GM12878 (cell line): ENCODE measurements around the gene HRH3. TPM values are rescaled to one million over a fixed set of nuclear protein-coding genes. Genes with fewer than 3 reads are reported as not detected.

ENCODE experiments used
- ATAC-seq: fragments of 200-7000 bp; cut with Tn5 transposase; 3 replicates; pipeline ENCODE4 v1.9.1; 2020; ENCODE audit warnings: mild to moderate bottlenecking, moderate library complexity
- BruUV-seq: library from RNA; stranded (reverse); fragments of 400-500 nt; replicated peaks from 2 replicates; lab custom pipeline; 2021; lab: Mats Ljungman, UMichigan
- CTCF ChIA-PET: fragments of 300-600 bp; sonication (Branson Sonifier 250); formaldehyde crosslinking; extraction: SDS; loops from one replicate; lab custom pipeline; 2021; ENCODE audit warnings: inconsistent platforms; lab: Yijun Ruan, JAX
- POLR2A ChIA-PET: fragments of 350-600 bp; formaldehyde crosslinking; extraction: SDS; loops from one replicate; lab custom pipeline; 2021; ENCODE audit warnings: inconsistent platforms; lab: Charles Lee
- RAD21 ChIA-PET: fragments of 300-600 bp; sonication (Branson Sonifier 250); formaldehyde crosslinking; loops from one replicate; lab custom pipeline; 2023; ENCODE audit warnings: antibody characterized with exemption; ENCODE audit not compliant: unreplicated experiment; lab: Charles Lee
- SMC1A ChIA-PET: fragments of 300-600 bp; sonication (Branson Sonifier 250); formaldehyde crosslinking; loops from one replicate; lab custom pipeline; 2023; ENCODE audit not compliant: unreplicated experiment, uncharacterized antibody; lab: Charles Lee
- DNase-seq: peaks from one replicate; pipeline ENCODE4 v3.0.0-alpha.2; 2011; ENCODE audit warnings: low read depth, low spot score
- FAIRE-seq: peaks from 3 replicates; lab custom pipeline; 2011; peaks lifted over from hg19 to GRCh38; lab: Jason Lieb, UNC
- H2AFZ ChIP-seq: 2 replicates; pipeline ENCODE4 v1.6.0; 2011; ENCODE audit warnings: low read depth, low read length, control low read depth; ENCODE audit not compliant: control insufficient read depth
- H3K27ac ChIP-seq: 2 replicates; pipeline ENCODE4 v1.5.1; 2011; ENCODE audit warnings: control low read depth; ENCODE audit not compliant: control insufficient read depth, insufficient read depth
- H3K27me3 ChIP-seq, 2 experiments: replicated peaks in 1 of 2; 2 replicates each; pipeline versions ENCODE4 v1.6.0 to v1.6.1; 2011; ENCODE audit warnings: low read length in 1 of 2; ENCODE audit not compliant: control insufficient read depth in 2 of 2, insufficient read depth in 2 of 2
- H3K36me3 ChIP-seq, 2 experiments: 2 replicates each; pipeline ENCODE4 v1.5.1; 2011; ENCODE audit warnings: low read length in 1 of 2; ENCODE audit not compliant: control insufficient read depth in 2 of 2, insufficient read depth in 2 of 2
- H3K4me1 ChIP-seq: 2 replicates; pipeline ENCODE4 v1.6.1; 2011; ENCODE audit warnings: mild to moderate bottlenecking, low read length, moderate library complexity, mixed read lengths; ENCODE audit not compliant: control insufficient read depth, insufficient read depth
- H3K4me2 ChIP-seq: 2 replicates; pipeline ENCODE4 v1.6.0; 2011; ENCODE audit warnings: control low read depth; ENCODE audit not compliant: control insufficient read depth, insufficient read depth
- H3K4me3 ChIP-seq: fragments of 200-600 bp; sonication (generic); 2 replicates; pipeline ENCODE4 v1.5.1; 2016
- H3K79me2 ChIP-seq: 2 replicates; pipeline ENCODE4 v1.6.0; 2011; ENCODE audit warnings: low read length; ENCODE audit not compliant: control insufficient read depth, insufficient read depth
- H3K9ac ChIP-seq: 2 replicates; pipeline ENCODE4 v1.8.0; 2011; ENCODE audit warnings: low read length, control low read depth, mixed read lengths; ENCODE audit not compliant: control insufficient read depth, insufficient read depth
- H3K9me3 ChIP-seq: replicated peaks from 3 replicates; pipeline ENCODE4 v1.5.1; 2011; ENCODE audit warnings: mild to moderate bottlenecking, low read length; ENCODE audit not compliant: control insufficient read depth, insufficient read depth
- H4K20me1 ChIP-seq: 2 replicates; pipeline ENCODE4 v1.6.0; 2011; ENCODE audit not compliant: control insufficient read depth, insufficient read depth
- ASH2L ChIP-seq: fragments of 300-600, 200-600 bp; sonication (generic); IDR thresholded peaks from 2 replicates; pipeline ENCODE4 v1.6.1; 2017; ENCODE audit warnings: low read depth, mild to moderate bottlenecking, borderline replicate concordance
- FOS ChIP-seq: IDR thresholded peaks from 3 replicates; pipeline ENCODE4 v1.6.1; 2011; ENCODE audit warnings: borderline replicate concordance; ENCODE audit not compliant: insufficient read length; ENCODE audit errors: extremely low read depth
- MEF2B ChIP-seq: fragments of 450-650 bp; IDR thresholded peaks from 2 replicates; pipeline ENCODE4 v1.6.1; 2018; ENCODE audit warnings: mild to moderate bottlenecking, moderate library complexity; ENCODE audit not compliant: partially characterized antibody, poor library complexity, severe bottlenecking
- NFXL1 ChIP-seq: fragments of 450-650 bp; IDR thresholded peaks from 2 replicates; pipeline ENCODE4 v1.6.1; 2017; ENCODE audit warnings: antibody characterized with exemption, mild to moderate bottlenecking, borderline replicate concordance
- NFYA ChIP-seq: IDR thresholded peaks from 2 replicates; pipeline ENCODE4 v1.6.1; 2011; ENCODE audit warnings: low read depth, mild to moderate bottlenecking, low read length, improper control_type of control experiment, borderline replicate concordance
- SMARCA5 ChIP-seq: fragments of 450-650 bp; IDR thresholded peaks from 2 replicates; pipeline ENCODE4 v1.6.1; 2017; ENCODE audit warnings: mild to moderate bottlenecking
- SMC3 ChIP-seq: IDR thresholded peaks from 2 replicates; pipeline ENCODE4 v1.6.1; 2011; ENCODE audit warnings: low read length, improper control_type of control experiment, borderline replicate concordance
- TCF7 ChIP-seq: IDR thresholded peaks from 2 replicates; pipeline ENCODE4 v1.6.1; 2014; ENCODE audit warnings: antibody characterized with exemption, borderline replicate concordance
- WRNIP1 ChIP-seq: IDR thresholded peaks from 2 replicates; pipeline ENCODE4 v1.6.1; 2011; ENCODE audit warnings: low read depth, low read length, improper control_type of control experiment, borderline replicate concordance
- ZZZ3 ChIP-seq: IDR thresholded peaks from 2 replicates; pipeline ENCODE4 v1.6.1; 2011; ENCODE audit warnings: low read depth; ENCODE audit not compliant: control insufficient read depth, insufficient read length
- WGBS: methylation state at CpG from one replicate; pipeline ENCODE4 v1.1.6; 2016; ENCODE audit warnings: low lambda C conversion rate; ENCODE audit not compliant: insufficient replicate concordance, insufficient coverage; ENCODE audit errors: missing lambda C conversion rate; 5-methylcytosine and 5-hydroxymethylcytosine counted together
- in situ Hi-C: fragments of 300-500 bp; cut with MboI; formaldehyde crosslinking; loops from 9 replicates; pipeline ENCODE4 v1.14.3; 2018; ENCODE audit warnings: mixed read lengths
- intact Hi-C: fragments of 100-400 bp; cut with micrococcal nuclease; formaldehyde crosslinking; loops from one replicate; pipeline ENCODE4 v1.14.2; 2022; ENCODE audit not compliant: unreplicated experiment
- polyA plus RNA-seq, 11 experiments: library from polyadenylated mRNA; depleted of rRNA in 4 of 11; unstranded in 6 of 11; stranded (reverse) in 5 of 11; fragments of >200 nt; fragmentation: Nextera tagmentation in 4 of 11; fragmentation: Illumina TruSeq in 1 of 11; extraction: Ambion mirVana in 4 of 11; extraction: Trizol in 1 of 11; gene quantifications; 1 replicate in 1 of 11; 2 replicates in 10 of 11; pipeline versions ENCODE4 v1.2.1 to v1.2.3, GENCODE V29; 2011 to 2016; ENCODE audit warnings: inconsistent platforms in 2 of 11, missing spikeins in 2 of 11, low read depth in 1 of 11
- total RNA-seq, 4 experiments: library from RNA; depleted of rRNA in 3 of 4; stranded (reverse); fragments of >200 nt in 3 of 4; fragmentation: Illumina TruSeq in 1 of 4; extraction: Trizol in 1 of 4; gene quantifications; 2 replicates each; pipeline versions ENCODE4 v1.2.1 to v1.2.3, GENCODE V29; 2013 to 2021
- TF ChIP-seq, protein P1 (sequence below): IDR thresholded peaks from 2 replicates; pipeline ENCODE4 v1.6.1; 2011; ENCODE audit warnings: low read depth, mild to moderate bottlenecking, low read length, moderate library complexity, borderline replicate concordance; ENCODE audit errors: extremely low read depth
- TF ChIP-seq, protein P2 (sequence below): IDR thresholded peaks from 2 replicates; pipeline ENCODE4 v1.6.1; 2012; ENCODE audit warnings: low read depth, low read length, improper control_type of control experiment
- TF ChIP-seq, protein P3 (sequence below): fragments of 450-650 bp; IDR thresholded peaks from 2 replicates; pipeline ENCODE4 v1.6.1; 2016; ENCODE audit warnings: mild to moderate bottlenecking
- TF ChIP-seq, protein P4 (sequence below): IDR thresholded peaks from 2 replicates; pipeline ENCODE4 v1.6.1; 2012; ENCODE audit warnings: mild to moderate bottlenecking, low read depth, low read length
- TF ChIP-seq, protein P5 (sequence below): IDR thresholded peaks from 2 replicates; pipeline ENCODE4 v1.6.1; 2011; ENCODE audit warnings: mild to moderate bottlenecking, low read depth, low read length, moderate library complexity; ENCODE audit not compliant: insufficient replicate concordance

HRH3 gene
- total and polyA plus RNA-seq, 10 of the 15 experiments (the other 5 are each of a cell fraction or from before 2014, with no cell fraction given), result not detected

DNA sequence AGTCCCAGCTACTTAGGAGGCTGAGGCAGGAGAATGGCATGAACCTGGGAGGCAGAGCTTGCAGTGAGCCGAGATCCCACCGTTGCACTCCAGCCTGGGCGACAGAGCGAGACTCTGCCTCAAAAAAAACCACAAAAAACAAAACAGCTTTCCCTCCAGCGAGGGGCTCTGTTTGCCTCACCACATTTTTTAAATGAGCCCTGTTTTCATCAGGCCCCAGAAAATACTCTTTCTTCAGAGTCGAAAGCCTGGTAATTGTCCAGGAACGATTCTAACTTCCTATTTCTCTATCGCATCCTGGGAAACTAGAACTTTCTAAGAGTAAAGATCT is 25.0 kb downstream of the HRH3 start (continued):
- TF ChIP-seq, protein P1, sequence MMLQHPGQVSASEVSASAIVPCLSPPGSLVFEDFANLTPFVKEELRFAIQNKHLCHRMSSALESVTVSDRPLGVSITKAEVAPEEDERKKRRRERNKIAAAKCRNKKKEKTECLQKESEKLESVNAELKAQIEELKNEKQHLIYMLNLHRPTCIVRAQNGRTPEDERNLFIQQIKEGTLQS, result no peak
- TF ChIP-seq, protein P2, sequence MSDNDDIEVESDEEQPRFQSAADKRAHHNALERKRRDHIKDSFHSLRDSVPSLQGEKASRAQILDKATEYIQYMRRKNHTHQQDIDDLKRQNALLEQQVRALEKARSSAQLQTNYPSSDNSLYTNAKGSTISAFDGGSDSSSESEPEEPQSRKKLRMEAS, result no peak
- TF ChIP-seq FOS (no peak), SMARCA5 (no peak), WRNIP1 (no peak)
- TF ChIP-seq, protein P3, sequence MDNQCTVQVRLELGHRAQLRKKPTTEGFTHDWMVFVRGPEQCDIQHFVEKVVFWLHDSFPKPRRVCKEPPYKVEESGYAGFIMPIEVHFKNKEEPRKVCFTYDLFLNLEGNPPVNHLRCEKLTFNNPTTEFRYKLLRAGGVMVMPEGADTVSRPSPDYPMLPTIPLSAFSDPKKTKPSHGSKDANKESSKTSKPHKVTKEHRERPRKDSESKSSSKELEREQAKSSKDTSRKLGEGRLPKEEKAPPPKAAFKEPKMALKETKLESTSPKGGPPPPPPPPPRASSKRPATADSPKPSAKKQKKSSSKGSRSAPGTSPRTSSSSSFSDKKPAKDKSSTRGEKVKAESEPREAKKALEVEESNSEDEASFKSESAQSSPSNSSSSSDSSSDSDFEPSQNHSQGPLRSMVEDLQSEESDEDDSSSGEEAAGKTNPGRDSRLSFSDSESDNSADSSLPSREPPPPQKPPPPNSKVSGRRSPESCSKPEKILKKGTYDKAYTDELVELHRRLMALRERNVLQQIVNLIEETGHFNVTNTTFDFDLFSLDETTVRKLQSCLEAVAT, result no peak

DNA sequence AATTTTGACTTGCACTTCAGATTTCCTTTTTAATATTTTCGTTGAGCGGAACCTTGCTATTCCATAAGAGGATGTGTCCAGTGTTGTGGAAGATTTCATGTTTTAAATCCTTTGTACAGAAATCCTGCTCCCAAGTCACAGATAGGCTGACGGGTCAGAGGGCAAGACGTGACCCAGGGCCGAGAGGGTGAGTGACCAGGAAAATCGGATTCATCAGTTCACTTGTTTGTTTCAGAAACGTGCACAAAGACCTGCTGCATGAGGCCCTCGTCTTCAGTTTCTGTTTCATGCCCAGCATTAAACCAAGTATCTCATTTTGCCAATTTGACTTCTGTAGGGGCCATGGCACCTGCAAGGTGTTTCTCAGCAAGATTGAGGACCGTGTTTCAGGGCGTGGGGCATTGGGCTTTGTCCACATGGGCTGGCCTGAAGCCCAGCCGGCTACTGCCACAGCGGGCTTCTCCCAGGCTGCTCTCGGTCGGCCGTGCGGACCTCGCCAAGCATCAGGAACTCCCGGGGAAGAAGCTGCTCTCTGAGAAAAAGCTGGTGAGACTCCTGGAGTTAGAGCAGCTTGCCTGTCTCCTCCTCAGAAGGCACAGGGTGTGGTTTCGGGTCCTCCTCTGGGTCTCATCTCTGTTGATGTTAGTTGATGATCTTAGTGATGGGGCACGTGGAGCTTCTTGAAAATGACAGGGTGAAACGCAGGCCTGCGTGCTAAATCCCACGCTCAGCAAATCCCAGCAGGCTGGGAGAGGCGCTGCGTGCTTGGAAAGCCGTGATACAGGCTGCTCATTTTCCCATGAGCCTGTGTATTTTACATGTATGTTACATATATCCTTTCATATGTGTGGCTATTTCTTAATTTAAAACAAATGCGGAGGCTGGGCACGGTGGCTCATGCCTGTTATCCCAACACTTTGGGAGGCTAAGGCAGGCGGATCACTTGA is 26.7 kb downstream of the HRH3 start:
- ATAC-seq, result no peak
- DNase-seq, result no peak
- Histone ChIP-seq H3K4me1 (peaks cover 5% of the 10 kb centered on the region; the same call in 1 of the 2 replicates), H3K27me3 (no peaks in the 10 kb centered on the region), H3K9me3 (no peaks in the 10 kb centered on the region), H3K4me3 (no peak overlapping the region), H3K4me2 (no peak overlapping the region), H3K9ac (no peak overlapping the region), H3K36me3 (peaks cover 7 to 13% of the 10 kb centered on the region in 2 experiments; a peak in 3 of 4 replicates), H3K79me2 (no peaks in the 10 kb centered on the region; the same call in 1 of the 2 replicates), H2AFZ (no peak overlapping the region), H4K20me1 (no peaks in the 10 kb centered on the region), H3K27ac (no peak overlapping the region)
- intact Hi-C loops (no loop called here), in situ Hi-C loops (no loop called here)
- FAIRE-seq, result no peak
- whole genome bisulfite sequencing, result 85% methylated on average over 29 of the region's 29 CpGs
- ChIA-PET CTCF (no interaction called here), RAD21 (no interaction called here), SMC1A (interaction anchor here (0.6 kb wide), 1 partner anchor 47 kb away, joined by 3 read pairs; no protein-coding TSS in a partner anchor), POLR2A (no interaction called here)
- no TSS peak for BruUV-seq
- TF ChIP-seq ZZZ3, result no peak
- TF ChIP-seq, protein P4, sequence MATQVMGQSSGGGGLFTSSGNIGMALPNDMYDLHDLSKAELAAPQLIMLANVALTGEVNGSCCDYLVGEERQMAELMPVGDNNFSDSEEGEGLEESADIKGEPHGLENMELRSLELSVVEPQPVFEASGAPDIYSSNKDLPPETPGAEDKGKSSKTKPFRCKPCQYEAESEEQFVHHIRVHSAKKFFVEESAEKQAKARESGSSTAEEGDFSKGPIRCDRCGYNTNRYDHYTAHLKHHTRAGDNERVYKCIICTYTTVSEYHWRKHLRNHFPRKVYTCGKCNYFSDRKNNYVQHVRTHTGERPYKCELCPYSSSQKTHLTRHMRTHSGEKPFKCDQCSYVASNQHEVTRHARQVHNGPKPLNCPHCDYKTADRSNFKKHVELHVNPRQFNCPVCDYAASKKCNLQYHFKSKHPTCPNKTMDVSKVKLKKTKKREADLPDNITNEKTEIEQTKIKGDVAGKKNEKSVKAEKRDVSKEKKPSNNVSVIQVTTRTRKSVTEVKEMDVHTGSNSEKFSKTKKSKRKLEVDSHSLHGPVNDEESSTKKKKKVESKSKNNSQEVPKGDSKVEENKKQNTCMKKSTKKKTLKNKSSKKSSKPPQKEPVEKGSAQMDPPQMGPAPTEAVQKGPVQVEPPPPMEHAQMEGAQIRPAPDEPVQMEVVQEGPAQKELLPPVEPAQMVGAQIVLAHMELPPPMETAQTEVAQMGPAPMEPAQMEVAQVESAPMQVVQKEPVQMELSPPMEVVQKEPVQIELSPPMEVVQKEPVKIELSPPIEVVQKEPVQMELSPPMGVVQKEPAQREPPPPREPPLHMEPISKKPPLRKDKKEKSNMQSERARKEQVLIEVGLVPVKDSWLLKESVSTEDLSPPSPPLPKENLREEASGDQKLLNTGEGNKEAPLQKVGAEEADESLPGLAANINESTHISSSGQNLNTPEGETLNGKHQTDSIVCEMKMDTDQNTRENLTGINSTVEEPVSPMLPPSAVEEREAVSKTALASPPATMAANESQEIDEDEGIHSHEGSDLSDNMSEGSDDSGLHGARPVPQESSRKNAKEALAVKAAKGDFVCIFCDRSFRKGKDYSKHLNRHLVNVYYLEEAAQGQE, result no peak
- no peak for TF ChIP-seq NFYA
- TF ChIP-seq, protein P5, sequence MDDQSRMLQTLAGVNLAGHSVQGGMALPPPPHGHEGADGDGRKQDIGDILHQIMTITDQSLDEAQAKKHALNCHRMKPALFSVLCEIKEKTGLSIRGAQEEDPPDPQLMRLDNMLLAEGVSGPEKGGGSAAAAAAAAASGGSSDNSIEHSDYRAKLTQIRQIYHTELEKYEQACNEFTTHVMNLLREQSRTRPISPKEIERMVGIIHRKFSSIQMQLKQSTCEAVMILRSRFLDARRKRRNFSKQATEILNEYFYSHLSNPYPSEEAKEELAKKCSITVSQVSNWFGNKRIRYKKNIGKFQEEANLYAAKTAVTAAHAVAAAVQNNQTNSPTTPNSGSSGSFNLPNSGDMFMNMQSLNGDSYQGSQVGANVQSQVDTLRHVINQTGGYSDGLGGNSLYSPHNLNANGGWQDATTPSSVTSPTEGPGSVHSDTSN, result no peak
- TF ChIP-seq MEF2B, result no peak
- TF ChIP-seq NFXL1, result no peak
- no peak for TF ChIP-seq TCF7
- TF ChIP-seq ASH2L, result no peak
- TF ChIP-seq SMC3, result no peak
